Ectodermal cell (in vitro differentiated cells): ENCODE data around the gene TM7SF2.
"Not testable (repeated sequence)": the region's sequence is repeated elsewhere in the genome, so short reads cannot be mapped to it uniquely, and the experiment has no call there.

Source experiments
- H3K27ac ChIP-seq: 2 replicates; pipeline ENCODE4 v1.7.0; 2013; ENCODE audit warnings: mild to moderate bottlenecking, low read depth, low read length; ENCODE audit not compliant: insufficient read depth, poor library complexity, severe bottlenecking
- H3K27me3 ChIP-seq: 2 replicates; pipeline ENCODE4 v1.7.0; 2013; ENCODE audit warnings: mild to moderate bottlenecking, low read length; ENCODE audit not compliant: insufficient read depth, control insufficient read depth, poor library complexity, severe bottlenecking
- H3K36me3 ChIP-seq: one replicate; pipeline ENCODE4 v1.7.0; 2013; ENCODE audit warnings: low read length; ENCODE audit not compliant: control insufficient read depth, insufficient read depth
- H3K4me1 ChIP-seq: one replicate; pipeline ENCODE4 v1.7.0; 2013; ENCODE audit warnings: low read length; ENCODE audit not compliant: control insufficient read depth, insufficient read depth
- H3K4me3 ChIP-seq: 2 replicates; pipeline ENCODE4 v1.7.0; 2013; ENCODE audit warnings: low read depth, low read length, control low read depth; ENCODE audit not compliant: insufficient read depth
- H3K9me3 ChIP-seq: 2 replicates; pipeline ENCODE4 v1.7.0; 2013; ENCODE audit warnings: mild to moderate bottlenecking, low read length, moderate library complexity; ENCODE audit not compliant: control insufficient read depth
- WGBS, 2 experiments: methylation state at CpG; one replicate each; pipeline ENCODE4 v1.1.7; 2013; ENCODE audit warnings: missing lambda C conversion rate in 2 of 2; 5-methylcytosine and 5-hydroxymethylcytosine counted together

The TM7SF2 gene

DNA sequence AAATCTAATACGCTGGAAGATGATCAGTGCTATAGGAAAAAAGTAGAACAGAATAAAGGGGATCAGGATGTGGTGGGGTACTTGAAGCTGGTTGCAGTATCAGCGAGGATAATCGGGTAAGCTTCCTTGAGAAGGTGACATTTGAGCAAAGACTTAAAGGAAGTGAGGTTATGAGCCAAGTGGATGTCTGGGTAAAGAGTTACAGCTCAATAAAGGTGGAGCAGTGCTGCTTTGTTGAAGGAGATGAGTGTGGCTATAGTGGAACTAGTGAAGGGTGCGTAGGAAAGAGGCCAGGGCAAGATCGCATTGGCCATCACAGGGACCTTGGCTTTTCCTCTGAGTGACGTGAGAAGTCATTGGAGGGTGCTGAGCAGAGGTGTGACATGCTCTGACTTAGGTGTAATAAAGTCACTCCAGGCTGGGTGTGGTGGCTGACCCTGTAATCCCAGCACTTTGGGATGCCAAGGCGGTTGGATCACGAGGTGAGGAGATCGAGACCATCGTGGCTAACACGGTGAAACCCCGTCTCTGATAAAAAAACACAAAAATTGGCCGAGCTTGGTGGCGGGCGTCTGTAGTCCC is 24.9 kb downstream of the TM7SF2 start:
- H3K4me3 ChIP-seq, result no peak overlapping the region
- H3K9me3 ChIP-seq, result no peaks in the 10 kb centered on the region
- H3K27ac ChIP-seq, result no peak overlapping the region
- H3K36me3 ChIP-seq, result no peaks in the 10 kb centered on the region
- 91% methylated on average over 15 of the region's 15 CpGs for WGBS, 2 experiments
- H3K27me3 ChIP-seq, result peaks cover 8% of the 10 kb centered on the region
- H3K4me1 ChIP-seq, result peaks cover 11% of the 10 kb centered on the region

- Histone ChIP-seq H3K9me3 (no peaks in the 10 kb centered on the region), H3K27me3 (peaks cover 15% of the 10 kb centered on the region), H3K4me3 (no peak overlapping the region), H3K4me1 (no peaks in the 10 kb centered on the region), H3K36me3 (no peaks in the 10 kb centered on the region), H3K27ac (no peak overlapping the region)
- WGBS, 2 experiments, result 96 to 97% methylated on average over 7 of the region's 7 CpGs
These were observed 30.3 kb downstream of the TM7SF2 start for GRCh38 chr11:65141896-65142494.

GRCh38 chr11:65147352-65148075 is 35.8 kb downstream of the TM7SF2 start:
- no peaks in the 10 kb centered on the region for H3K9me3 ChIP-seq
- 90 to 100% methylated on average over 1 of the region's 2 CpGs for WGBS, 2 experiments
- no peaks in the 10 kb centered on the region for H3K36me3 ChIP-seq
- no peak overlapping the region for H3K27ac ChIP-seq
- H3K4me3 ChIP-seq, result no peak overlapping the region
- H3K27me3 ChIP-seq, result no peaks in the 10 kb centered on the region
- no peaks in the 10 kb centered on the region for H3K4me1 ChIP-seq

- no peaks in the 10 kb centered on the region for H3K9me3 ChIP-seq
- 86 to 87% methylated on average over 5 of the region's 5 CpGs for WGBS, 2 experiments
- no peaks in the 10 kb centered on the region for H3K36me3 ChIP-seq
- H3K27me3 ChIP-seq, result no peaks in the 10 kb centered on the region
- no peaks in the 10 kb centered on the region for H3K4me1 ChIP-seq
- no peak overlapping the region for H3K4me3 ChIP-seq
- H3K27ac ChIP-seq, result no peak overlapping the region
These were observed 37.0 kb downstream of the TM7SF2 start for GRCh38 chr11:65148657-65149056.

GRCh38 chr11:65150131-65150508 is 38.4 kb downstream of the TM7SF2 start:
- H3K27ac ChIP-seq, result not testable (repeated sequence)
- WGBS, 2 experiments, result 83 to 88% methylated on average over 10 of the region's 10 CpGs

GRCh38 chr11:65150509-65151299 is 39.0 kb downstream of the TM7SF2 start:
- Histone ChIP-seq H3K27ac (no peak overlapping the region), H3K4me3 (no peak overlapping the region), H3K36me3 (no peaks in the 10 kb centered on the region), H3K4me1 (no peaks in the 10 kb centered on the region), H3K27me3 (no peaks in the 10 kb centered on the region), H3K9me3 (no peaks in the 10 kb centered on the region)
- 79 to 85% methylated on average over 10 to 12 of the region's 12 CpGs for WGBS, 2 experiments

More at GRCh38 chr11:65150131-65150508, 38.4 kb downstream of the TM7SF2 start:
- not testable (repeated sequence) for H3K4me1 ChIP-seq, H3K27me3 ChIP-seq, H3K9me3 ChIP-seq, H3K4me3 ChIP-seq, H3K36me3 ChIP-seq

- Histone ChIP-seq H3K4me3 (no peak overlapping the region), H3K27me3 (no peaks in the 10 kb centered on the region), H3K9me3 (no peaks in the 10 kb centered on the region), H3K36me3 (no peaks in the 10 kb centered on the region), H3K27ac (no peak overlapping the region), H3K4me1 (no peaks in the 10 kb centered on the region)
- WGBS, 2 experiments, result 89 to 91% methylated on average over 3 of the region's 3 CpGs
These were observed 39.7 kb downstream of the TM7SF2 start for GRCh38 chr11:65151331-65151899.

DNA sequence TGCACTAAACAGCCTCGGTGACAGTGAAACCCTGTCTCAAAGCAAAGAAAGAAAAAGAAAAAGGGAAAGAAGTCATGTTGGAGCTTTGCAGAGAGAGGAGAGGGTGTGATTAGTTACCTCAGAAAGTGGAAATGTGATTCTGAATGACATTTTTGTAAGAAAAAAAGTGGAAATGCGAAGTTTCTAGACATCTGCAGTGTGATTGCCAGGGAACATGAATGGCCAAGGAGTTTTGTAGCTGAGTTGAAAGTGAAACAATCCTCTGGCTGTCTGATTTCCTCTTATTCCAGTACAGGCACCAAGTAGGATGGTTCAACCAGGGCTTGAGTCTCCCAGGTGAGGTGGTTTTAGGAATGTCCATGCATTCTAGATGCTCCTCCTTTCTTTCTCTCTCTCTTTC is 40.5 kb downstream of the TM7SF2 start:
- Histone ChIP-seq H3K4me1 (no peaks in the 10 kb centered on the region), H3K36me3 (no peaks in the 10 kb centered on the region), H3K27me3 (no peaks in the 10 kb centered on the region), H3K4me3 (no peak overlapping the region), H3K9me3 (no peaks in the 10 kb centered on the region), H3K27ac (no peak overlapping the region)
- WGBS, 2 experiments, result 90 to 92% methylated on average over 2 of the region's 2 CpGs

- 81 to 98% methylated on average over 3 of the region's 3 CpGs for WGBS, 2 experiments
- Histone ChIP-seq H3K27me3 (no peaks in the 10 kb centered on the region), H3K36me3 (no peaks in the 10 kb centered on the region), H3K9me3 (no peaks in the 10 kb centered on the region), H3K4me3 (no peak overlapping the region), H3K4me1 (no peaks in the 10 kb centered on the region), H3K27ac (no peak overlapping the region)
These were observed 44.6 kb downstream of the TM7SF2 start for GRCh38 chr11:65156256-65156655.

DNA sequence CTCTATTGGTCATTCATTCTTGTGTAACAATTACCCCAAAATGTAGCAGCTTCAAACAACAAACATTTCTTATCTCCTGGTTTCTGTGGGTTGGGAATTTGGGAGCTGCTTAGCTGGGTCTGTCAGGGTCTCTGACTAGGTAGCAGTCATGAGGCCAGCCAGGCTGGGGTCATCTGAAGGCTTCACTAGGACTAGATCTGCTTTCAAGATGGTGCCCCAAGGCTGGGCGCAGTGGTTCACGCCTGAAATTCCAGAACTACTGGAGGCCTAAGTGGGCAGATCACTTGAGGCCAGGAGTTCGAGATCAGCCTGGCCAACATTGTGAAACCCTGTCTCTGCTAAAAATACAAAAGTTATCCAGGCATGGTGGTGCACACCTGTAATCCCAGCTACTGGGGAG is 45.3 kb downstream of the TM7SF2 start:
- H3K36me3 ChIP-seq, result no peaks in the 10 kb centered on the region
- no peak overlapping the region for H3K4me3 ChIP-seq
- WGBS, 2 experiments, result 89 to 92% methylated on average over 3 of the region's 3 CpGs
- no peaks in the 10 kb centered on the region for H3K27me3 ChIP-seq
- no peaks in the 10 kb centered on the region for H3K9me3 ChIP-seq
- no peaks in the 10 kb centered on the region for H3K4me1 ChIP-seq
- H3K27ac ChIP-seq, result no peak overlapping the region
